Activated naive CD8-positive, alpha-beta T cell treated with anti-CD3 and anti-CD28 coated beads, Interleukin-2, amount 10 ng/mL, durations not matched to agents 7 days and 5 days (primary cell): Measurements from ENCODE around the gene RIMKLB. TPM values are rescaled to one million over a fixed set of nuclear protein-coding genes. Genes with fewer than 3 reads are reported as not detected.
"Not testable (repeated sequence)": the region's sequence is repeated elsewhere in the genome, so short reads cannot be mapped to it uniquely, and the experiment has no call there.

Experiments used
- ATAC-seq: fragments of 150-1000 bp; cut with Tn5 transposase; one replicate; pipeline ENCODE4 v1.10.0; 2021; ENCODE audit warnings: low read depth, moderate library complexity
- POLR2A ChIA-PET: fragments of 350-600 bp; sonication (Branson Sonifier 250); formaldehyde crosslinking; loops from one replicate; lab custom pipeline; 2021; ENCODE audit warnings: antibody characterized with exemption; lab: Charles Lee
- DNase-seq: peaks from one replicate; pipeline ENCODE4 v3.0.0; 2021
- H3K27ac Mint-ChIP-seq: one replicate; pipeline ENCODE4 v1.8.0; 2022; ENCODE audit warnings: mild to moderate bottlenecking, mixed read lengths
- H3K27me3 Mint-ChIP-seq: one replicate; pipeline ENCODE4 v1.8.0; 2022; ENCODE audit warnings: mild to moderate bottlenecking, moderate library complexity, mixed read lengths
- H3K36me3 Mint-ChIP-seq: one replicate; pipeline ENCODE4 v1.8.0; 2021; ENCODE audit warnings: mild to moderate bottlenecking, mixed read lengths
- H3K4me1 Mint-ChIP-seq: one replicate; pipeline ENCODE4 v1.8.0; 2021; ENCODE audit warnings: mixed read lengths
- H3K4me3 Mint-ChIP-seq: one replicate; pipeline ENCODE4 v1.8.0; 2022; ENCODE audit warnings: mild to moderate bottlenecking, moderate library complexity, mixed read lengths
- H3K9me3 Mint-ChIP-seq: one replicate; pipeline ENCODE4 v1.8.0; 2021; ENCODE audit warnings: mixed read lengths
- total RNA-seq, 2 experiments: library from RNA; stranded (reverse); gene quantifications; one replicate each; pipeline ENCODE4 v1.2.3, GENCODE V29; 2021

RIMKLB gene
- total RNA-seq, 2 experiments from 2014 or later: 15.5 to 17.9 TPM

- ATAC-seq: no peak
- POLR2A ChIA-PET: no interaction called here
- Mint-ChIP-seq H3K27me3 (peaks cover 9% of the 10 kb centered on the region), H3K9me3 (no peaks in the 10 kb centered on the region), H3K4me1 (peaks cover 12% of the 10 kb centered on the region), H3K27ac (peak overlapping the region; percentile 73), H3K4me3 (peak overlapping the region; percentile 75), H3K36me3 (no peaks in the 10 kb centered on the region)
- no peak for DNase-seq
Observed at GRCh38 chr12:8698879-8699278, 1.1 kb downstream of the RIMKLB start.

- peak overlapping the region; percentile 34 for H3K27ac Mint-ChIP-seq
- peaks cover 9% of the 10 kb centered on the region for H3K27me3 Mint-ChIP-seq
- ATAC-seq (no peak), DNase-seq (no peak)
- POLR2A ChIA-PET: no interaction called here
- no peaks in the 10 kb centered on the region for H3K9me3 Mint-ChIP-seq
- H3K4me1 Mint-ChIP-seq: peaks cover 12% of the 10 kb centered on the region
- H3K36me3 Mint-ChIP-seq: no peaks in the 10 kb centered on the region
- H3K4me3 Mint-ChIP-seq: peak overlapping the region; percentile 36
Observed at GRCh38 chr12:8699714-8700113, 1.9 kb downstream of the RIMKLB start.

DNA sequence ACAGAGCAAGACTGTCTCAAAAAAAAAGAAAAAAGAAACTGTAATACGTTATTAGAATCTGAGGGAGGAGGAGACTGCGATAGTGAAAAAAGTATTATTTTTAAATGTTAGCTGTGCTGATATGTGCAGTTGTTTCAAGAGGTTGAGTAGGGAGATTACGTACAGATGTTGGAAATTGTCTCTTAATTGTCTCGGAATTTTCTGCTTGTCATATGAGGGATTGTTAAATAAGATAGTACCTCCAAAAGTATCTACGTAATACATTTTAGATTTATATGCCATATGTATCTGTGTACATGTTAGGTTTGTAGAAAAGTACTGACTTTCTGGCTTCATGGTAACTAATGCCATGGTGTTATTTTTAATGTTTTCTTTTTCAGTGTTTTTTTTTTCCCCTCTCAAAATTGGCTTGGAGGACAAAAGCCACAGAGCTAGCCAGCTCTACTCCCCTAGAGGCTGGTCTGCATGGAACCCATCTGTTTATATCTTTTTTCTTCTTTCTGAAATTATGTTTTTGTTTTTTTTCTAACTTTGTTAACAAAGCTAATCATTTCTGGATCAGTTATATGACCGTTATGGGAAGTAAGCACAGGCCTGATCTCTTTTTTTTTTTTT is 3.4 kb downstream of the RIMKLB start:
- no peaks in the 10 kb centered on the region for H3K36me3 Mint-ChIP-seq
- H3K27ac Mint-ChIP-seq: no peak overlapping the region
- H3K27me3 Mint-ChIP-seq: peaks cover 9% of the 10 kb centered on the region
- peaks cover 12% of the 10 kb centered on the region for H3K4me1 Mint-ChIP-seq
- POLR2A ChIA-PET: no interaction called here
- no peak for ATAC-seq
- no peak for DNase-seq
- no peaks in the 10 kb centered on the region for H3K9me3 Mint-ChIP-seq
- H3K4me3 Mint-ChIP-seq: no peak overlapping the region

- ATAC-seq (no peak), DNase-seq (no peak)
- Mint-ChIP-seq H3K36me3 (no peaks in the 10 kb centered on the region), H3K27ac (no peak overlapping the region), H3K9me3 (no peaks in the 10 kb centered on the region), H3K4me1 (peaks cover 9% of the 10 kb centered on the region), H3K4me3 (no peak overlapping the region), H3K27me3 (peaks cover 1% of the 10 kb centered on the region)
- POLR2A ChIA-PET: no interaction called here
Observed at GRCh38 chr12:8702159-8702558, 4.4 kb downstream of the RIMKLB start.

DNA sequence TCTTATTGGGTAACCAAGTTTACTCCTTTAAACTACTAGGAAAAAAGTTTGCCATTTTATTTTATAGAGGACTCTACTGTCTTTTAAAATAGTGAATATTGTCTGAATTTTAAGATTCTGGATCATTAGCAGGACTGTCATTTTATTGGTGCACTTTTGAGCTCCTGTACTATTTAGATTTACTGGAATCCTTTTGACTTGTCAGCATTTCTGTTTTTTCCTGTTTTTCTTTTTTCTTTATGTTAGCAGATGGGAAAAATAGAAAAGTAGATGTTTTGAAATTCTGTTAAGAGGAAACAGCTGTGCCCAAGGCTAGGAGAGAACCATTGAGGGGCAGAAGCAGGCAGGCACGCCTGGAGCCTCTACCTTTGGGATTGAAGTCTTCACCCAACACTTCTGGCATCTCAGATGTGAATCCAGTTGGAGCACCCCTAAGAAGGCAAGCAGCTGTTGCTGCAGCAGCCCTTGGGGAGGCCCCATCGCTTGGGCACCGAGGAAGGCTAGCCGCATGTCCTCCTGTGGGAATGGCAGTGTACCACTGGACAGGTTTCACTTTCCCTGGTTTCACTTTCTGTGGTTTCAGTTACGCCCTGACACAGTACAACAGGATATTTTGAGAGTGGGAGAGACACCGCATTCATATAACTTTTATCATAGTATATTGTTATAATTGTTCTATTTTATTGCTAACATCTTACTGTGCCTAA is 11.5 kb downstream of the RIMKLB start:
- Mint-ChIP-seq H3K27me3 (no peaks in the 10 kb centered on the region), H3K36me3 (peaks cover 2% of the 10 kb centered on the region), H3K27ac (no peak overlapping the region), H3K4me3 (no peak overlapping the region), H3K9me3 (no peaks in the 10 kb centered on the region), H3K4me1 (peaks cover 6% of the 10 kb centered on the region)
- POLR2A ChIA-PET: no interaction called here
- ATAC-seq (no peak), DNase-seq (no peak)

DNA sequence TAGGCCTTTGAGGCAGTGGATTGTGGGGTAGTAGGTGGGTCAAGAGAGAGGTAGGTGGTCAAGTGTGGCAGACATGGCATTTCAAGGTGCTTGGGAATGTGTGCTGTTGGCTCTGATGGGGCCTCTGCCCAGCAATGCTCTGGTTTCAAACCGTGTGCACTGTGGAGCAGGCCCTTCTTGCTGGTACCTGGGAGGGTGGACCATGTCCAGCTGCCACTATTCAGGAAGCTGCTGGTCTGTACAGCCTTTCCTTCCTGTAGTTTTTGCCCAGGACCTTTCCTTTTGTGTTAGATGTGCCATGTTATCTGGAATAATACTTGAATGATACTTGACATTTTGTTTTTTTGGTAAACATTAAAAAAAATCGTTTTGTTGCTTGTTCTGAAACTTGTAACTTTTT is 14.8 kb downstream of the RIMKLB start:
- peaks cover 6% of the 10 kb centered on the region for H3K36me3 Mint-ChIP-seq
- H3K9me3 Mint-ChIP-seq: no peaks in the 10 kb centered on the region
- H3K4me3 Mint-ChIP-seq: no peak overlapping the region
- H3K4me1 Mint-ChIP-seq: peaks cover 6% of the 10 kb centered on the region
- no peaks in the 10 kb centered on the region for H3K27me3 Mint-ChIP-seq
- no peak for DNase-seq
- ATAC-seq: no peak
- no peak overlapping the region for H3K27ac Mint-ChIP-seq
- POLR2A ChIA-PET: no interaction called here

DNA sequence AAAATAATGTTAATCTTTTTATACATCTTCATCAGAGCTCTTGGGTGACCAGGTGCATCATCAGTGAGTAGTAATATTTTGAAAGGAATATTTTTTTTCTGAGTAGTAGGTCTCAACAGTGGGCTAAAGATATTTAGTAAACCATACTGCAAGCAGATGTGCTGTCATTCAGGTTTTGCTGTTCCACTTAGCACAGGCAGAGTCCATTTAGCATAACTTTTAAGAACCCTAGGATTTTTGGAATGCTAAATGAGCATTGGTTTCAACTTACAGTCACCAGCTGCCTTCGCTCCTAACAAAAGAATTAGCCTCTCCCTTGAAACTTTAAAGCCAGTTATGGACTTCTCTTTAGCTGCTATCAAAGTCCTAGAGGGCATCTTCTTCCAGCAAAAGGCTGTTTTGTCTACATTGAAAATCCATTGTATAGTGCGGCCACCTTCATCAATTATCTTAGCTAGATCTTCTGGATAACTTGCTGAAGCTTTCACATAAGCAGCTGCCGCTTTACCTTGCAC is 24.6 kb downstream of the RIMKLB start:
- DNase-seq: no peak
- H3K4me3 Mint-ChIP-seq: no peak overlapping the region
- H3K27me3 Mint-ChIP-seq: no peaks in the 10 kb centered on the region
- peaks cover 10% of the 10 kb centered on the region for H3K36me3 Mint-ChIP-seq
- no peaks in the 10 kb centered on the region for H3K4me1 Mint-ChIP-seq
- H3K9me3 Mint-ChIP-seq: no peaks in the 10 kb centered on the region
- ATAC-seq: no peak
- H3K27ac Mint-ChIP-seq: no peak overlapping the region
- POLR2A ChIA-PET: interaction anchor here (0.6 kb wide), 1 partner anchor 629 kb away, joined by 3 read pairs; no protein-coding TSS in a partner anchor

- ATAC-seq: no peak
- POLR2A ChIA-PET: no interaction called here
- DNase-seq: no peak
- peaks cover 2% of the 10 kb centered on the region for H3K36me3 Mint-ChIP-seq
- no peaks in the 10 kb centered on the region for H3K4me1 Mint-ChIP-seq
- no peak overlapping the region for H3K4me3 Mint-ChIP-seq
- H3K27me3 Mint-ChIP-seq: no peaks in the 10 kb centered on the region
- no peaks in the 10 kb centered on the region for H3K9me3 Mint-ChIP-seq
- no peak overlapping the region for H3K27ac Mint-ChIP-seq
Observed at GRCh38 chr12:8734873-8735381, 37.1 kb downstream of the RIMKLB start.

DNA sequence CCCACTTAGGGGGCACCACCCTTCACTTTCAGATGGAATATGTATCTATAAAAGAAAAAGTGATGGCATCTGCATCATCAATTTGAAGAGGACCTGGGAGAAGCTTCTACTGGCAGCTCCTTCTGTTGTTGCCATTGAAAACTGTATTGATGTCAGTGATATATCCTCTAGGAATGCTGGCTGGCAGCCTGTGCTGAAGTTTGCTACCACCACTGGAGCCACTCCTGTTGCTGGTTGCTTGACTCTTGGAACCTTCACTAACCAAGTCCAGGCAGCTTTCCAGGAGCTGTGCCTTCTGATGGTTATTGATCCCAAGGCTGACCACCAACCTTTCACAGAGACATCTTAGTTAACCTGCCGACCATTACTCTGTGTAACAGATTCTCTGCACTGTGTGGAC is 44.7 kb downstream of the RIMKLB start:
- Mint-ChIP-seq H3K9me3 (no peaks in the 10 kb centered on the region), H3K4me1 (no peaks in the 10 kb centered on the region), H3K27me3 (no peaks in the 10 kb centered on the region), H3K36me3 (peaks cover 7% of the 10 kb centered on the region), H3K4me3 (no peak overlapping the region), H3K27ac (no peak overlapping the region)
- no peak for DNase-seq
- ATAC-seq: no peak
- POLR2A ChIA-PET: no interaction called here

DNA sequence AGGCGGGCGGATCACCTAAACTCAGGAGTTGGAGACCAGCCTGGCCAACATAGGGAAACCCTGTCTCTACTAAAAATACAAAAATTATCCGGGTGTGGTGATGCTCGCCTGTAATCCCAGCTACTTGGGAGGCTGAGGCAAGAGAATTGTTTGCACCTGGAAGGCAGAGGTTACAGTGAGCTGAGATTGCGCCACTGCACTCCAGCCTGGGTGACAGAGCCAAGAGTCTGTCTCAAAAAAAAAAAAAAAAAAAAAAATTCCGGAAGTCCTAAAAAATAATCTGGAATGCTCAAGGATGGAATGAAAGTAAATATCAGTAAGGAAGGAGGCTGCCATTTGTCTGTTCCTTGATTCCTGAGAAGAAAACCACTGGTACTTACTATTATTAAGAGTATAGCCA is 45.3 kb downstream of the RIMKLB start:
- DNase-seq, ATAC-seq, H3K36me3 Mint-ChIP-seq, H3K27me3 Mint-ChIP-seq, H3K4me3 Mint-ChIP-seq, H3K9me3 Mint-ChIP-seq, H3K27ac Mint-ChIP-seq, POLR2A ChIA-PET, H3K4me1 Mint-ChIP-seq: not testable (repeated sequence)

- H3K4me1 Mint-ChIP-seq, DNase-seq, H3K9me3 Mint-ChIP-seq, H3K27ac Mint-ChIP-seq, H3K4me3 Mint-ChIP-seq, POLR2A ChIA-PET, ATAC-seq, H3K27me3 Mint-ChIP-seq, H3K36me3 Mint-ChIP-seq: not testable (repeated sequence)
Observed at GRCh38 chr12:8745631-8746030, 47.8 kb downstream of the RIMKLB start.

DNA sequence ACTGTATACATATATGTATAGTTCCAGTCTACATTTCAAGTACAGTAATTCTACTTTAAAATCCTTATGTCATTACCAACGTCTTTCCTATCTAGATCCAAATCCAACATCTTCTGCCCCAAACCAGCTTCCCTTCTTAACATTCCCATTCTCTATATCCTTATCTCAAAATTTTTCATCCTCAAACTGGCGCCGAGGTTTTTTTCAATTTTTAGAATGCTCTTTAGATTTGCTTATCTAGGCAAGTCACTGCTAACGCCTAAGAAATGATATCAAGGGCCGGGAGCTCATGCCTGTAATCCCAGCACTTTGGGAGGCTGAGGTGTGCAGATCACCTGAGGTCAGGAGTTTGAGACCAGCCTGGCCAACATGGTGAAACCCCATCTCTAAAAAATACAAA is 48.3 kb downstream of the RIMKLB start:
- DNase-seq (no peak), ATAC-seq (no peak)
- H3K4me3 Mint-ChIP-seq: no peak overlapping the region
- no peaks in the 10 kb centered on the region for H3K4me1 Mint-ChIP-seq
- no peak overlapping the region for H3K27ac Mint-ChIP-seq
- no peaks in the 10 kb centered on the region for H3K27me3 Mint-ChIP-seq
- POLR2A ChIA-PET: no interaction called here
- H3K36me3 Mint-ChIP-seq: peaks cover 3% of the 10 kb centered on the region
- H3K9me3 Mint-ChIP-seq: no peaks in the 10 kb centered on the region

DNA sequence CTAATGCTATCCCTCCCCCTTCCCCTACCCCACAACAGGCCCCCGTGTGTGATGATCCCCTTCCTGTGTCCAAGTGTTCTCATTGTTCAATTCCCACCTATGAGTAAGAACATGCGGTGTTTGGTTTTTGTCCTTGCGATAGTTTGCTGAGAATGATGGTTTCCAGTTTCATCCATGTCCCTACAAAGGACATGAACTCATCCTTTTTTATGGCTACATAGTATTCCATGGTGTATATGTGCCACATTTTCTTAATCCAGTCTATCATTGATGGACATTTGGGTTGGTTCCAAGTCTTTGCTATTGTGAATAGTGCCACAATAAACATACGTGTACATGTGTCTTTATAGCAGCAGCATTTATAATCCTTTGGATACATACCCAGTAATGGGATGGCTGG is 62.3 kb downstream of the RIMKLB start:
- H3K4me1 Mint-ChIP-seq, H3K9me3 Mint-ChIP-seq, POLR2A ChIA-PET, H3K27me3 Mint-ChIP-seq, H3K27ac Mint-ChIP-seq, ATAC-seq, H3K4me3 Mint-ChIP-seq, DNase-seq: not testable (repeated sequence)
- H3K36me3 Mint-ChIP-seq: peaks cover 12% of the 10 kb centered on the region

- H3K27me3 Mint-ChIP-seq, H3K4me3 Mint-ChIP-seq, POLR2A ChIA-PET, H3K36me3 Mint-ChIP-seq, H3K9me3 Mint-ChIP-seq, H3K27ac Mint-ChIP-seq, H3K4me1 Mint-ChIP-seq, DNase-seq, ATAC-seq: not testable (repeated sequence)
Observed at GRCh38 chr12:8762701-8763100, 64.9 kb downstream of the RIMKLB start.
